Activated CD8-positive, alpha-beta memory T cell treated with anti-CD3 and anti-CD28 coated beads, Interleukin-2, amount 10 ng/mL, durations not matched to agents 7 days and 5 days (primary cell): ENCODE results near the gene OR8S1. TPM values are rescaled to one million over a fixed set of nuclear protein-coding genes. Genes with fewer than 3 reads are reported as not detected.

Experiments
- total RNA-seq, 2 experiments: library from RNA; stranded (reverse); gene quantifications; one replicate each; pipeline ENCODE4 v1.2.3, GENCODE V29; 2021

Gene OR8S1
- total RNA-seq, 2 experiments from 2014 or later = not detected

Other genes starting within 250 kb of the OR8S1 start
- 10 to 100 TPM; 12.6 to 16.2 TPM for gene ZNF641, start 174.7 kb upstream of the OR8S1 start, total RNA-seq
- gene ANP32D, start 53.1 kb upstream of the OR8S1 start, total RNA-seq = not detected
- gene C12orf54, start 43.1 kb upstream of the OR8S1 start, total RNA-seq = not detected
- not detected for gene LALBA, start 44.4 kb downstream of the OR8S1 start, total RNA-seq
- gene KANSL2, start 156.6 kb downstream of the OR8S1 start, total RNA-seq = 10 to 100 TPM; 56.6 to 57.7 TPM
- 10 to 100 TPM; 51.4 to 66.8 TPM for gene CCNT1, start 191.1 kb downstream of the OR8S1 start, total RNA-seq